Hematopoietic multipotent progenitor cell treated with erythropoietin and hydrocortisone succinate and interleukin-3 and kit ligand, for 4 days (in vitro differentiated cells): Measurements from ENCODE around the gene TRPM1.

Source experiments
- DNase-seq: peaks from one replicate; pipeline ENCODE4 v3.0.0-alpha.2; 2015

The TRPM1 gene

DNA sequence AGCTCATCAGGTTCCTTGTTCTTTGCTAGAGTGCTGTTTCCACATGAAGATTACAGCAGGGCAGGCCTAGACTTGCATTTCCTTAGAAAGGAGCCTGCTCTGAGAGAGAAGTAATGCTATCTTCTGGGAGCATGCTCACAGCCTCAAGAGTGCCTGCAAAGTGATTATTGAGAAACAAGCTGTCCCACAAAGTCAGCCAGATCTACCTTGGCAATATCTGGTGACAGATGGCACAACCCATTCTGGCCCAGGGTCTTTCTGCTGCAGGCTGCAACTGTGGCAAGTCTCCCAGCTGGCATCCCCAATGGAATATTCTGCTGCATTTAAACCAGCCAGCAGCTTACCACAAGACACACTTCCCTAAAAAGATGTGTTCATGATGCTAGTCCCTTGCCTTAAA, 139.4 kb downstream of the TRPM1 start:
- DNase-seq = peak; percentile 32

DNA sequence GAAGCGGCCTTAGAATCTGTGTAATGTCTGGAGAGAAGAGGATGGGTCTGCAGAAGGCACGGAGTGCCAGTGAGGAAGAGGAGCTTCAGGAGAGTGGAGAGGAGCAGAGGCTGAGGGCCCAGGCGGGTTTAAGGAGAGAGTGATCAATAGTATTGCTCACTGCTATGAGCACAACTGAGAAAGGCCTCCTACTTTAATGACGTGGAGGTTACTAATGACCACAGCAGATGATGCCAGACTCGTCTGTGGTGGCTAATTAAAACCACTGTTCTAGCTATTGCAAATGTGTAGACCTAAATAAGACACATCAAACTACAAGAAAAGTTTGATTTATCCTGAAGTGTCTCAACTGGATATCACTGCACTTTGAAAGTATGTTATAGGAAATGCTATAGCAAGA, 143.3 kb downstream of the TRPM1 start:
- no peak for DNase-seq

DNA sequence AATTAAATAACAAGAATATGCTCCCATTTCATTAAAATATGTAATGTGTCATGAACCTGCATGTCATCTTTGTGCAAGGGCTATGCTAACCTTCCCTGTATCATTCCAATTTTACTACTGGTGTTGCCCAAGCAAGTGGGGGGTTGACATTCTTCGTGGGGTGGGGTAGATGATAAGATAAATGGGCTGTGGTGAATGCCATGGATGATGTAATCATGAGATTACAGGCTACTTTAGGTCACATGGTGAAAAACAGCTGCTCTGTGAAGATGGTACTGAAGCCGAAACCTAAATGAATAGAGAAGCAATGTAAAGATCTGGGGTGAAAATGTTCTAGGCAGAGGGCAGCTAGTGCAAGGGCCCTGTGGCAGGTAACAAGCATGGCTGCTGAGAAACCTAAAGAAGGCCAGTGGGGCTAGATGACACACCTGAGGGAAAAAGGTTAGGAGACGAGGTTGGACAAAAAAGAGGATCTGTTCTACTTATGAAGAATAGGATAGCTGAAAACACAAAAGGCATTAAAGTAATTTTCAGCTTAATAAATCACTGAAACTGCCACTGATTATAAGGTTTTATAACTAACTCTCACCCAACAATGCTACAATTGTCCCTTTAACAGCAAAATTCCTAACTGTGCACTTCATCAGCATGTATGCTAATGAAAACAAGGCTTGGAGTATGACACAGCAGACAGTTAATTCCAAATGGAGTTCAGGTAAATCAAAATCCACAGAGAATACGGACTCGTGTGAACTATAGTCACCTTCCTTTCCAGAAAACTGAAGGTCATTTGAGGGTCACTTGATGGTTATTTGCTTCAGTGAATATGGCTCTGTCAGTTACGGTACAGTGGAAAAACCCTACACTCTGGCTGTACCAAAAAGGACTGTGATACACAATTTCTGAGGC, 145.1 kb downstream of the TRPM1 start:
- DNase-seq = peak; percentile 71

DNA sequence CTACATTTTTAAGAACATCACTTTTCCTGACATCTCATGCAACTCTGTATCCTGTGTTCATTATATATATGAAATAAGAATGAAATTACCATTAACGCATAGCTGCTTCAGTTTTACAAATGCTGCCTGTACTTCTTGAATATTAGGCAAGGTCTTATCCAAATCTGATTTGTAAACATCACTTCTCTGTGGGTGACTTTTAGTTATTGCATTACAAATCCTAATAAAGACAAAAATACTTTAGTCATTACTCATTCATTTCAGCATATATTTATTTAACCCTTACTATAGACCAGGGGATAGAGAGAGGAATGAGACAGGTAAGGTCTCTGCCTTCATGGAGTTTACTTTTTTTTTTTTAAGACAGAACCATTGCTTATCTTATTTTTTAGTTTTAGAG, 146.9 kb downstream of the TRPM1 start:
- no peak for DNase-seq

DNA sequence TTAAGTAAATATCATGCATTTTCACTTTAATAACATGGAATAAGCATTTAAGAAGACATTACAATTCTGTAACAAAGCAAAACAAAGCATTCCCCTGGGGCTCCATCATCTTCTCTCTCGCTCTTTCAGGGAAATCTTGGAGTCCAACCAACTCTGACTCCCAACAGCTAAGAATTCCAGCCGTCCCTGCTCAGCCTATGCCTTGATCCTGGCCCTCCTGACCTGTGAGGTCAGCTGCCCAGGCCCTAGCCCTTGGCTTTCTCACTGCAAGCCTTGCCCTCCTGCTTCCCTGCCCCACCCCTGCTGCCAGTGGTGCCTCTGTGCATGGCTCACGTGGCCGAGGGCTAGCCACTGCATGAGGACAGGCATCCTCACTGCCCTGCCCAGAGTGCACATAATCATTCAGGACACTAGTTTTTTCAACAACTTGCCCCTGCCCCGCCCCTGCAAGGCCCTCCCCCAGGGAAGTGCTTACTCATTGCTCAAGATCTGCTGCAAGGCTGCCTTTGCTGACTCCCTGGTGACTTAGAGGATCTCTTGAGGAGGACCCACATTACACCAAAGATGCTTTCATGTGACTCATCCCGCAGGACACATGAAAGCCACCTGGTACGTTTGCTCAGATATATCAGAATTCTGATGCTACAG, 147.7 kb downstream of the TRPM1 start:
- DNase-seq = peak; percentile 74

DNA sequence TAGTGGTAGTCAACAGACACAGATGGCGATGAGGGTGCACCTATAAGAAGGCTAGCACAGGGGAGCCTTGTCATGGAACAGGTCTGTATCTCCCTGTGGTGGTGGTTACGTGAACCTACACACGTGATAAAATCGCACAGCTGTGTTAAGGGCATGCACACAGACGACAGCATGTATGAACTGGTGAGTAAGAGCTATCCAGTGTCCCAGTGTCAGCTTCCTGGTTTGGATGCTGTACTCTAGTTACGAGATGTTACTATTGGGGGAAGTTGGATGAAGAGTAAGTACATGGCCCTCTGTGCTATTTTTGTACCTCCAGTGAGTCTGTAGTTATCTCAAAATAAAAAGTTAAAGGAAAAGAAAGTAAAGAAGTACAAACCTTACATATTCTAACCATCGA, 148.3 kb downstream of the TRPM1 start:
- DNase-seq = no peak
